CD4-positive, alpha-beta T cell treated with Interleukin-15 for 4 hours (primary cell): ENCODE data around the gene PRKCE.

ENCODE experiments used
- DNase-seq: peaks from one replicate; pipeline ENCODE4 v3.0.0-alpha.2; 2020; ENCODE audit warnings: low spot score

The PRKCE gene

GRCh38 chr2:46230677-46231425, 579.4 kb downstream of the PRKCE start:
- DNase-seq: no peak

GRCh38 chr2:46231721-46232120, 580.2 kb downstream of the PRKCE start:
- no peak for DNase-seq

GRCh38 chr2:46232860-46233259, 581.4 kb downstream of the PRKCE start:
- no peak for DNase-seq

- no peak for DNase-seq
Measured at GRCh38 chr2:46236006-46236875, 584.8 kb downstream of the PRKCE start.

- no peak for DNase-seq
Measured at GRCh38 chr2:46236876-46237859, 585.7 kb downstream of the PRKCE start.
